Activated CD4-positive, alpha-beta T cell treated with anti-CD3 and anti-CD28 coated beads, Interleukin-2, amount 10 ng/mL, durations not matched to agents 24 days and 14 days (primary cell): ENCODE data around the gene ATP2B2. TPM values are rescaled to one million over a fixed set of nuclear protein-coding genes. Genes with fewer than 3 reads are reported as not detected.

Experiments
- DNase-seq: peaks from one replicate; pipeline ENCODE4 v3.0.0; 2022
- H3K27ac Mint-ChIP-seq: one replicate; pipeline ENCODE4 v1.8.0; 2022; ENCODE audit warnings: mild to moderate bottlenecking, mixed read lengths
- H3K27me3 Mint-ChIP-seq: one replicate; pipeline ENCODE4 v1.8.0; 2022; ENCODE audit warnings: mixed read lengths
- H3K36me3 Mint-ChIP-seq: one replicate; pipeline ENCODE4 v1.8.0; 2022; ENCODE audit warnings: low read depth, mild to moderate bottlenecking, mixed read lengths
- H3K4me1 Mint-ChIP-seq: one replicate; pipeline ENCODE4 v1.8.0; 2021; ENCODE audit warnings: mixed read lengths
- H3K4me3 Mint-ChIP-seq: one replicate; pipeline ENCODE4 v1.8.0; 2022; ENCODE audit warnings: mild to moderate bottlenecking, moderate library complexity, mixed read lengths
- H3K9me3 Mint-ChIP-seq: one replicate; pipeline ENCODE4 v1.8.0; 2021; ENCODE audit warnings: mixed read lengths
- intact Hi-C: fragments of 100-400 bp; cut with micrococcal nuclease; formaldehyde crosslinking; loops from one replicate; pipeline ENCODE4 v1.15.1; 2023
- total RNA-seq: library from RNA; stranded (reverse); gene quantifications from 2 replicates; pipeline ENCODE4 v1.2.3, GENCODE V29; 2022

ATP2B2 gene
- total RNA-seq, 1 donor from 2014 or later, result not detected

GRCh38 chr3:10511809-10512494 lies 6.6 kb upstream of the ATP2B2 start:
- Mint-ChIP-seq H3K27me3 (no peaks in the 10 kb centered on the region), H3K36me3 (no peaks in the 10 kb centered on the region), H3K9me3 (no peaks in the 10 kb centered on the region), H3K4me3 (no peak overlapping the region), H3K27ac (no peak overlapping the region), H3K4me1 (no peaks in the 10 kb centered on the region)
- intact Hi-C loops, result no loop called here
- DNase-seq, result no peak

- intact Hi-C loops, result no loop called here
- H3K4me3 Mint-ChIP-seq, result no peak overlapping the region
- DNase-seq, result no peak
- no peak overlapping the region for H3K27ac Mint-ChIP-seq
- H3K4me1 Mint-ChIP-seq, result no peaks in the 10 kb centered on the region
- H3K9me3 Mint-ChIP-seq, result no peaks in the 10 kb centered on the region
- peaks cover under 1% of the 10 kb centered on the region for H3K27me3 Mint-ChIP-seq
- H3K36me3 Mint-ChIP-seq, result no peaks in the 10 kb centered on the region
Measured at GRCh38 chr3:10510743-10511432, 5.5 kb upstream of the ATP2B2 start.

- intact Hi-C loops, result no loop called here
- no peak for DNase-seq
- Mint-ChIP-seq H3K9me3 (no peaks in the 10 kb centered on the region), H3K4me1 (no peaks in the 10 kb centered on the region), H3K4me3 (no peak overlapping the region), H3K27ac (no peak overlapping the region), H3K36me3 (no peaks in the 10 kb centered on the region), H3K27me3 (peaks cover 3% of the 10 kb centered on the region)
Measured at GRCh38 chr3:10510086-10510742, 4.8 kb upstream of the ATP2B2 start.

- Mint-ChIP-seq H3K4me3 (no peak overlapping the region), H3K4me1 (no peaks in the 10 kb centered on the region), H3K27me3 (peaks cover 9% of the 10 kb centered on the region), H3K27ac (no peak overlapping the region), H3K9me3 (no peaks in the 10 kb centered on the region), H3K36me3 (no peaks in the 10 kb centered on the region)
- intact Hi-C loops, result no loop called here
- DNase-seq, result no peak
Measured at GRCh38 chr3:10509325-10509724, 3.9 kb upstream of the ATP2B2 start.

- no peak overlapping the region for H3K4me3 Mint-ChIP-seq
- peaks cover 13% of the 10 kb centered on the region for H3K27me3 Mint-ChIP-seq
- H3K9me3 Mint-ChIP-seq, result no peaks in the 10 kb centered on the region
- H3K4me1 Mint-ChIP-seq, result no peaks in the 10 kb centered on the region
- H3K36me3 Mint-ChIP-seq, result no peaks in the 10 kb centered on the region
- H3K27ac Mint-ChIP-seq, result no peak overlapping the region
- no peak for DNase-seq
- intact Hi-C loops, result no loop called here
Measured at GRCh38 chr3:10508619-10509260, 3.4 kb upstream of the ATP2B2 start.

GRCh38 chr3:10508235-10508618 lies 2.8 kb upstream of the ATP2B2 start:
- H3K27ac Mint-ChIP-seq, result no peak overlapping the region
- H3K27me3 Mint-ChIP-seq, result peaks cover 13% of the 10 kb centered on the region
- H3K9me3 Mint-ChIP-seq, result no peaks in the 10 kb centered on the region
- no peak overlapping the region for H3K4me3 Mint-ChIP-seq
- no peak for DNase-seq
- no peaks in the 10 kb centered on the region for H3K36me3 Mint-ChIP-seq
- intact Hi-C loops, result no loop called here
- no peaks in the 10 kb centered on the region for H3K4me1 Mint-ChIP-seq

GRCh38 chr3:10507331-10507730 lies 1.9 kb upstream of the ATP2B2 start:
- Mint-ChIP-seq H3K27ac (no peak overlapping the region), H3K4me3 (no peak overlapping the region), H3K36me3 (no peaks in the 10 kb centered on the region), H3K27me3 (peaks cover 13% of the 10 kb centered on the region), H3K9me3 (no peaks in the 10 kb centered on the region), H3K4me1 (no peaks in the 10 kb centered on the region)
- intact Hi-C loops, result no loop called here
- DNase-seq, result no peak

- H3K36me3 Mint-ChIP-seq, result no peaks in the 10 kb centered on the region
- intact Hi-C loops, result no loop called here
- no peak overlapping the region for H3K4me3 Mint-ChIP-seq
- DNase-seq, result no peak
- peaks cover 13% of the 10 kb centered on the region for H3K27me3 Mint-ChIP-seq
- H3K27ac Mint-ChIP-seq, result no peak overlapping the region
- H3K9me3 Mint-ChIP-seq, result no peaks in the 10 kb centered on the region
- H3K4me1 Mint-ChIP-seq, result no peaks in the 10 kb centered on the region
Measured at GRCh38 chr3:10506696-10507095, 1.3 kb upstream of the ATP2B2 start.

- DNase-seq, result no peak
- peaks cover 13% of the 10 kb centered on the region for H3K27me3 Mint-ChIP-seq
- intact Hi-C loops, result no loop called here
- H3K4me3 Mint-ChIP-seq, result no peak overlapping the region
- H3K9me3 Mint-ChIP-seq, result no peaks in the 10 kb centered on the region
- H3K36me3 Mint-ChIP-seq, result no peaks in the 10 kb centered on the region
- no peaks in the 10 kb centered on the region for H3K4me1 Mint-ChIP-seq
- H3K27ac Mint-ChIP-seq, result no peak overlapping the region
Measured at GRCh38 chr3:10505791-10506585, 602 bp upstream of the ATP2B2 start.

GRCh38 chr3:10504171-10505049 lies 976 bp downstream of the ATP2B2 start:
- intact Hi-C loops, result no loop called here
- no peaks in the 10 kb centered on the region for H3K36me3 Mint-ChIP-seq
- H3K27ac Mint-ChIP-seq, result no peak overlapping the region
- DNase-seq, result no peak
- H3K4me1 Mint-ChIP-seq, result no peaks in the 10 kb centered on the region
- no peaks in the 10 kb centered on the region for H3K9me3 Mint-ChIP-seq
- no peak overlapping the region for H3K4me3 Mint-ChIP-seq
- H3K27me3 Mint-ChIP-seq, result peaks cover 13% of the 10 kb centered on the region

- no peaks in the 10 kb centered on the region for H3K36me3 Mint-ChIP-seq
- no peak overlapping the region for H3K4me3 Mint-ChIP-seq
- H3K4me1 Mint-ChIP-seq, result no peaks in the 10 kb centered on the region
- H3K9me3 Mint-ChIP-seq, result no peaks in the 10 kb centered on the region
- intact Hi-C loops, result no loop called here
- DNase-seq, result no peak
- H3K27ac Mint-ChIP-seq, result no peak overlapping the region
- peaks cover 13% of the 10 kb centered on the region for H3K27me3 Mint-ChIP-seq
Measured at GRCh38 chr3:10503217-10503796, 2.1 kb downstream of the ATP2B2 start.

- Mint-ChIP-seq H3K27ac (no peak overlapping the region), H3K27me3 (peaks cover 13% of the 10 kb centered on the region), H3K4me1 (no peaks in the 10 kb centered on the region), H3K36me3 (no peaks in the 10 kb centered on the region), H3K4me3 (no peak overlapping the region), H3K9me3 (no peaks in the 10 kb centered on the region)
- DNase-seq, result no peak
- intact Hi-C loops, result no loop called here
Measured at GRCh38 chr3:10502185-10502880, 3.1 kb downstream of the ATP2B2 start.
